Activated CD8-positive, alpha-beta memory T cell treated with anti-CD3 and anti-CD28 coated beads, Interleukin-2, amount 10 ng/mL, durations not matched to agents 7 days and 5 days (primary cell): ENCODE results near the gene TPST2. TPM values are rescaled to one million over a fixed set of nuclear protein-coding genes. Genes with fewer than 3 reads are reported as not detected.

Experiments used
- ATAC-seq: fragments of 150-1000 bp; cut with Tn5 transposase; one replicate; pipeline ENCODE4 v1.10.0; 2021; ENCODE audit warnings: moderate library complexity
- CTCF ChIA-PET: fragments of 350-600 bp; sonication (Branson Sonifier 250); formaldehyde crosslinking; loops from one replicate; lab custom pipeline; 2021; ENCODE audit warnings: antibody characterized with exemption; lab: Charles Lee
- DNase-seq: peaks from one replicate; pipeline ENCODE4 v3.0.0-alpha.2; 2020
- H3K27ac Mint-ChIP-seq: one replicate; pipeline ENCODE4 v1.8.0; 2021; ENCODE audit warnings: mild to moderate bottlenecking, mixed read lengths
- H3K27me3 Mint-ChIP-seq: one replicate; pipeline ENCODE4 v1.8.0; 2021; ENCODE audit warnings: mixed read lengths
- H3K36me3 Mint-ChIP-seq: one replicate; pipeline ENCODE4 v1.8.0; 2021; ENCODE audit warnings: mild to moderate bottlenecking, mixed read lengths
- H3K4me1 Mint-ChIP-seq: one replicate; pipeline ENCODE4 v1.8.0; 2021; ENCODE audit warnings: mixed read lengths
- H3K4me3 Mint-ChIP-seq: one replicate; pipeline ENCODE4 v1.8.0; 2021; ENCODE audit warnings: mild to moderate bottlenecking, moderate library complexity, mixed read lengths
- H3K9me3 Mint-ChIP-seq: one replicate; pipeline ENCODE4 v1.8.0; 2022; ENCODE audit warnings: low read depth, mixed read lengths
- total RNA-seq, 2 experiments: library from RNA; stranded (reverse); gene quantifications; one replicate each; pipeline ENCODE4 v1.2.3, GENCODE V29; 2021

The TPST2 gene
- total RNA-seq: 10 to 100 TPM; 61.6 to 81.6 TPM

GRCh38 chr22:26589845-26590736 lies at the start of gene TPST2:
Gene TPST2, minus strand, starts transcription at chr22:26590132. Its CDS starts 48,502 bp downstream, at chr22:26541630.
- peak within 1 kb of the TSS; percentile 88 for H3K4me3 Mint-ChIP-seq
- ATAC-seq: peak; percentile 82
- H3K36me3 Mint-ChIP-seq: peaks cover 14% of the 10 kb centered on the region
- no peaks in the 10 kb centered on the region for H3K9me3 Mint-ChIP-seq
- peak within 1 kb of the TSS; percentile 92 for H3K27ac Mint-ChIP-seq
- CTCF ChIA-PET: interaction anchor here (1.1 to 1.5 kb wide), 2 partner anchors 11 to 76 kb away, joined by 3 to 4 read pairs; no protein-coding TSS in a partner anchor
- H3K27me3 Mint-ChIP-seq: no peaks in the 10 kb centered on the region
- DNase-seq: peak; percentile 80
- peaks cover 78% of the 10 kb centered on the region for H3K4me1 Mint-ChIP-seq

- Mint-ChIP-seq H3K27ac (peak overlapping the region; percentile 5), H3K36me3 (peaks cover 2% of the 10 kb centered on the region), H3K4me3 (no peak overlapping the region), H3K9me3 (no peaks in the 10 kb centered on the region), H3K27me3 (no peaks in the 10 kb centered on the region), H3K4me1 (peaks cover 36% of the 10 kb centered on the region)
- CTCF ChIA-PET: interaction anchor here (0.8 kb wide), 2 partner anchors 9 to 19 kb away, joined by 3 to 4 read pairs; no protein-coding TSS in a partner anchor
- DNase-seq (no peak), ATAC-seq (no peak)
These were observed 46.4 kb upstream of the TPST2 start for GRCh38 chr22:26636296-26636695.

- H3K36me3 Mint-ChIP-seq: peaks cover 5% of the 10 kb centered on the region
- H3K27ac Mint-ChIP-seq: no peak overlapping the region
These were observed 45.2 kb upstream of the TPST2 start for GRCh38 chr22:26635117-26635516.

DNA sequence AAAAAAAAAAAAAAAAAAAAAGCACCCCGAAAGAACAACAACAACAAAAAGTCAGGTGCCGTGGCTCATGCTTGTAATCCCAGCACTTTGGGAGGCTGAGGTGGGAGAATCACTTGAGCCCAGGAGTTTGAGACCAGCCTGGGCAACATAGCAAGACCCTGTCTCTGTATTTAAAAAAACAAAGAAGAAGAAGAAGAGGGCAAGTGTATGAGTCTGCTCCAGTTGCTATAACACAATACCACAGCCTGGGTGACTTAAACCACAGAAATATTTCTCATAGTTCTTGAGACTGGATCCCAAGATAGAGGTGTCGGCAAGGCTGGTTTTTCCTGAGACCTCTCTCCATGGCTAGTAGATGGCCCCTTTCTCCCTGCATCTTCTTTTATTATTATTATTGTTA lies 44.3 kb upstream of the TPST2 start:
- Mint-ChIP-seq H3K27me3 (no peaks in the 10 kb centered on the region), H3K4me3 (no peak overlapping the region), H3K4me1 (peaks cover 24% of the 10 kb centered on the region), H3K36me3 (peaks cover 5% of the 10 kb centered on the region), H3K27ac (no peak overlapping the region), H3K9me3 (no peaks in the 10 kb centered on the region)
- CTCF ChIA-PET: interaction anchor here (0.7 kb wide), 1 partner anchor 9 kb away, joined by 4 read pairs; no protein-coding TSS in a partner anchor
- no peak for DNase-seq
- ATAC-seq: no peak

More at GRCh38 chr22:26635117-26635516, 45.2 kb upstream of the TPST2 start:
- no peaks in the 10 kb centered on the region for H3K9me3 Mint-ChIP-seq
- no peak overlapping the region for H3K4me3 Mint-ChIP-seq
- H3K4me1 Mint-ChIP-seq: peaks cover 27% of the 10 kb centered on the region
- CTCF ChIA-PET: interaction anchor here (0.7 kb wide), 1 partner anchor 8 kb away, joined by 4 read pairs; no protein-coding TSS in a partner anchor
- no peak for ATAC-seq
- DNase-seq: no peak
- H3K27me3 Mint-ChIP-seq: no peaks in the 10 kb centered on the region

GRCh38 chr22:26632422-26633155 lies 42.7 kb upstream of the TPST2 start:
- Mint-ChIP-seq H3K36me3 (peaks cover 5% of the 10 kb centered on the region), H3K27me3 (no peaks in the 10 kb centered on the region), H3K4me3 (no peak overlapping the region), H3K9me3 (no peaks in the 10 kb centered on the region), H3K27ac (no peak overlapping the region), H3K4me1 (peaks cover 33% of the 10 kb centered on the region)
- CTCF ChIA-PET: interaction anchor here (0.8 to 1.5 kb wide), 4 partner anchors 9 to 28 kb away, joined by 3 to 5 read pairs (median 3); no protein-coding TSS in a partner anchor
- ATAC-seq: no peak
- no peak for DNase-seq

- CTCF ChIA-PET: interaction anchor here (1.1 kb wide), 2 partner anchors 11 to 129 kb away, joined by 3 to 5 read pairs; no protein-coding TSS in a partner anchor
- no peak for ATAC-seq
- no peaks in the 10 kb centered on the region for H3K9me3 Mint-ChIP-seq
- no peaks in the 10 kb centered on the region for H3K27me3 Mint-ChIP-seq
- H3K4me1 Mint-ChIP-seq: peaks cover 32% of the 10 kb centered on the region
- no peak overlapping the region for H3K27ac Mint-ChIP-seq
- H3K36me3 Mint-ChIP-seq: peaks cover 5% of the 10 kb centered on the region
- DNase-seq: no peak
- no peak overlapping the region for H3K4me3 Mint-ChIP-seq
These were observed 41.4 kb upstream of the TPST2 start for GRCh38 chr22:26631282-26631681.

- ATAC-seq (no peak), DNase-seq (no peak)
- CTCF ChIA-PET: interaction anchor here (0.8 to 1.1 kb wide), 3 partner anchors 12 to 128 kb away, joined by 3 to 5 read pairs (median 4); no protein-coding TSS in a partner anchor
- H3K27ac Mint-ChIP-seq: no peak overlapping the region
- peaks cover 5% of the 10 kb centered on the region for H3K36me3 Mint-ChIP-seq
- no peaks in the 10 kb centered on the region for H3K27me3 Mint-ChIP-seq
- H3K9me3 Mint-ChIP-seq: no peaks in the 10 kb centered on the region
- peaks cover 31% of the 10 kb centered on the region for H3K4me1 Mint-ChIP-seq
- no peak overlapping the region for H3K4me3 Mint-ChIP-seq
These were observed 40.2 kb upstream of the TPST2 start for GRCh38 chr22:26629988-26630761.

GRCh38 chr22:26624803-26625202 lies 34.9 kb upstream of the TPST2 start:
- Mint-ChIP-seq H3K36me3 (no peaks in the 10 kb centered on the region), H3K27me3 (no peaks in the 10 kb centered on the region), H3K27ac (no peak overlapping the region), H3K4me1 (peaks cover 20% of the 10 kb centered on the region), H3K9me3 (peaks cover 4% of the 10 kb centered on the region), H3K4me3 (no peak overlapping the region)
- CTCF ChIA-PET: interaction anchor here (0.9 to 1.5 kb wide), 2 partner anchors 13 to 18 kb away, joined by 5 read pairs; no protein-coding TSS in a partner anchor
- no peak for DNase-seq
- no peak for ATAC-seq

- no peaks in the 10 kb centered on the region for H3K36me3 Mint-ChIP-seq
- no peak overlapping the region for H3K4me3 Mint-ChIP-seq
- CTCF ChIA-PET: interaction anchor here (0.6 to 1.5 kb wide), 6 partner anchors 12 to 121 kb away, joined by 3 to 5 read pairs (median 4); no protein-coding TSS in a partner anchor
- no peak overlapping the region for H3K27ac Mint-ChIP-seq
- H3K9me3 Mint-ChIP-seq: peaks cover 4% of the 10 kb centered on the region
- no peaks in the 10 kb centered on the region for H3K27me3 Mint-ChIP-seq
- peaks cover 22% of the 10 kb centered on the region for H3K4me1 Mint-ChIP-seq
- ATAC-seq (no peak), DNase-seq (no peak)
These were observed 34.1 kb upstream of the TPST2 start for GRCh38 chr22:26623984-26624383.

GRCh38 chr22:26621663-26622062 lies 31.7 kb upstream of the TPST2 start, which contains the start of gene CRYBA4:
Gene CRYBA4, plus strand, starts transcription at chr22:26621963. Its CDS starts 634 bp downstream, at chr22:26622597.
- no peak for ATAC-seq
- CTCF ChIA-PET: interaction anchor here (1.2 to 1.3 kb wide), 2 partner anchors 11 to 119 kb away, joined by 3 read pairs; no protein-coding TSS in a partner anchor
- no peaks in the 10 kb centered on the region for H3K36me3 Mint-ChIP-seq
- H3K4me3 Mint-ChIP-seq: no peak within 1 kb of the TSS
- no peak for DNase-seq
- H3K9me3 Mint-ChIP-seq: peaks cover 4% of the 10 kb centered on the region
- no peak within 1 kb of the TSS for H3K27ac Mint-ChIP-seq
- H3K4me1 Mint-ChIP-seq: peaks cover 15% of the 10 kb centered on the region
- no peaks in the 10 kb centered on the region for H3K27me3 Mint-ChIP-seq

- Mint-ChIP-seq H3K4me1 (peaks cover 23% of the 10 kb centered on the region), H3K27ac (peak overlapping the region; percentile 31), H3K4me3 (no peak overlapping the region), H3K9me3 (peaks cover 4% of the 10 kb centered on the region), H3K27me3 (no peaks in the 10 kb centered on the region), H3K36me3 (no peaks in the 10 kb centered on the region)
- ATAC-seq (no peak), DNase-seq (no peak)
- CTCF ChIA-PET: interaction anchor here (0.7 to 1.3 kb wide), 2 partner anchors 28 to 117 kb away, joined by 3 to 5 read pairs; no protein-coding TSS in a partner anchor
These were observed 30.3 kb upstream of the TPST2 start for GRCh38 chr22:26620197-26620596.

- no peak for ATAC-seq
- CTCF ChIA-PET: no interaction called here
These were observed 29.6 kb upstream of the TPST2 start for GRCh38 chr22:26619510-26619909.

More at GRCh38 chr22:26619510-26619909, 29.6 kb upstream of the TPST2 start:
- H3K36me3 Mint-ChIP-seq: no peaks in the 10 kb centered on the region
- H3K27ac Mint-ChIP-seq: no peak overlapping the region
- peaks cover 26% of the 10 kb centered on the region for H3K4me1 Mint-ChIP-seq
- H3K4me3 Mint-ChIP-seq: no peak overlapping the region
- DNase-seq: no peak
- peaks cover 4% of the 10 kb centered on the region for H3K9me3 Mint-ChIP-seq
- no peaks in the 10 kb centered on the region for H3K27me3 Mint-ChIP-seq
